NCI-H2081 (cell line): ENCODE results near the gene PCED1B.
"Not testable (repeated sequence)": the region's sequence is repeated elsewhere in the genome, so short reads cannot be mapped to it uniquely, and the experiment has no call there.

Source experiments
- DNase-seq, 2 experiments: peaks; one replicate each; lab custom pipeline; 2025; lab: John Stamatoyannopoulos, UW

PCED1B gene

GRCh38 chr12:47206450-47207339 is 127.3 kb downstream of the PCED1B start:
- DNase-seq, result no peak

- no peak for DNase-seq
Measured at GRCh38 chr12:47207340-47207717, 127.9 kb downstream of the PCED1B start.

GRCh38 chr12:47207829-47208248 is 128.4 kb downstream of the PCED1B start:
- no peak for DNase-seq

GRCh38 chr12:47209014-47209413 is 129.6 kb downstream of the PCED1B start:
- DNase-seq, result no peak

- no peak for DNase-seq
Measured at GRCh38 chr12:47210776-47211175, 131.4 kb downstream of the PCED1B start.

- DNase-seq, result no peak
Measured at GRCh38 chr12:47212701-47213039, 133.2 kb downstream of the PCED1B start.

GRCh38 chr12:47213396-47213795 is 134.0 kb downstream of the PCED1B start:
- no peak for DNase-seq

- DNase-seq, result no peak
Measured at GRCh38 chr12:47214001-47214619, 134.7 kb downstream of the PCED1B start.

- DNase-seq, result no peak
Measured at GRCh38 chr12:47214771-47215170, 135.3 kb downstream of the PCED1B start.

GRCh38 chr12:47216150-47216677 is 136.8 kb downstream of the PCED1B start:
- no peak for DNase-seq

- not testable (repeated sequence) for DNase-seq
Measured at GRCh38 chr12:47217595-47217869, 138.1 kb downstream of the PCED1B start.

GRCh38 chr12:47218191-47218654 is 138.8 kb downstream of the PCED1B start:
- DNase-seq, result no peak

- no peak for DNase-seq
Measured at GRCh38 chr12:47219243-47219642, 139.8 kb downstream of the PCED1B start.

- DNase-seq, result no peak
Measured at GRCh38 chr12:47221256-47222023, 142.0 kb downstream of the PCED1B start.

GRCh38 chr12:47222520-47223030 is 143.2 kb downstream of the PCED1B start:
- DNase-seq, result no peak

- no peak for DNase-seq
Measured at GRCh38 chr12:47223031-47223847, 143.8 kb downstream of the PCED1B start.

- DNase-seq, result no peak
Measured at GRCh38 chr12:47223848-47224213, 144.4 kb downstream of the PCED1B start.

- no peak for DNase-seq
Measured at GRCh38 chr12:47224563-47225133, 145.2 kb downstream of the PCED1B start.

GRCh38 chr12:47225356-47225755 is 145.9 kb downstream of the PCED1B start:
- DNase-seq, result no peak

- no peak for DNase-seq
Measured at GRCh38 chr12:47226199-47226598, 146.8 kb downstream of the PCED1B start.

- no peak for DNase-seq
Measured at GRCh38 chr12:47228802-47229201, 149.4 kb downstream of the PCED1B start.
